ENCODE results near the gene RPS6KA4. TPM values are rescaled to one million over a fixed set of nuclear protein-coding genes. Genes with fewer than 3 reads are reported as not detected.
A peak's percentile ranks its signal among the peaks of the same experiment; 100 is the strongest.

RPS6KA4 gene
- total RNA-seq, 1 experiment from 2014 or later = 67.3 TPM

GRCh38 chr11:64334764-64335735 lies 23.9 kb upstream of the RPS6KA4 start:
- Histone ChIP-seq H3K4me2 (ENCODE audit: low read length) (peak overlapping the region; percentile 67), H3K27me3 (ENCODE audit: insufficient read depth, low read length) (no peaks in the 10 kb centered on the region), H3K36me3 (ENCODE audit: control insufficient read depth in 1 of 2, insufficient read depth in 2 of 2, low read length in 2 of 2) (no peaks in the 10 kb centered on the region), H4K20me1 (ENCODE audit: insufficient read depth) (no peaks in the 10 kb centered on the region), H3K9me2 (ENCODE audit: insufficient read depth) (no peaks in the 10 kb centered on the region), H3K9ac (ENCODE audit: low read length) (peak overlapping the region; percentile 14; the same call in 1 of the 2 replicates), H3K4me1 (ENCODE audit: control insufficient read depth in 1 of 2, insufficient read depth in 2 of 2, low read length in 2 of 2) (peaks cover 29 to 46% of the 10 kb centered on the region in 2 experiments), H3K4me3 (replicated peaks in 1 of 2; ENCODE audit: low read depth in 1 of 2, low read length in 2 of 2) (no peak overlapping the region), H3K9me3 (ENCODE audit: control insufficient read depth in 1 of 2, insufficient read depth in 1 of 2, low read depth in 1 of 2, low read length in 2 of 2) (no peaks in the 10 kb centered on the region), H3K27ac (ENCODE audit: low read depth, low read length) (peak overlapping the region; percentile 15), H2AFZ (ENCODE audit: low read depth, low read length, poor library complexity, severe bottlenecking) (no peak overlapping the region), H3K79me2 (ENCODE audit: insufficient read depth, low read length) (no peaks in the 10 kb centered on the region)
- RAD21 ChIA-PET (ENCODE audit: low non-redundant PET in 1 of 2, low total read pairs in 2 of 2, uncharacterized antibody in 2 of 2, unreplicated experiment in 2 of 2) = interaction anchor here (0.8 to 1.6 kb wide), 3 partner anchors 17 to 31 kb away, joined by 3 to 4 read pairs (median 3); partner anchors contain the start of gene PRDX5 (in 1 of the 2)
- intact Hi-C loops (cut with micrococcal nuclease) = no loop called here
- CTCF ChIA-PET = interaction anchor here (0.9 to 2.2 kb wide), 4 partner anchors 12 to 31 kb away, joined by 5 to 20 read pairs (median 7); partner anchors contain the start of genes PRDX5 and TRMT112
- ATAC-seq (peak; percentile 88), DNase-seq (ENCODE audit: low read depth, low spot score) (peak; percentile 96)
- BruUV-seq (replicated peaks) = no TSS peak
- POLR2A ChIA-PET = interaction anchor here (0.9 to 5.9 kb wide), 2 partner anchors 18 to 22 kb away, joined by 3 to 77 read pairs; partner anchors contain the start of genes PRDX5 and TRMT112
- no peak for TF ChIP-seq EZH2phosphoT487 (IDR thresholded peaks at IDR 0.05; ENCODE audit: borderline replicate concordance)
- no peak for TF ChIP-seq POLR2A (IDR thresholded peaks at IDR 0.05; ENCODE audit: borderline replicate concordance, extremely low read depth, insufficient read depth, insufficient read length)
- TF ChIP-seq SP1 (IDR thresholded peaks at IDR 0.05; ENCODE audit: low read depth) = no peak
- no peak for TF ChIP-seq MAX (IDR thresholded peaks at IDR 0.05)
- TF ChIP-seq POLR2AphosphoS5 (IDR thresholded peaks at IDR 0.05; ENCODE audit: low read depth, low read length) = peak; percentile 72; the same call in 1 of the 2 replicates
- no peak for TF ChIP-seq CBX3 (IDR thresholded peaks at IDR 0.05; ENCODE audit: low read depth)
- no peak for TF ChIP-seq CEBPB (IDR thresholded peaks at IDR 0.05; ENCODE audit: low read depth)
- no peak for TF ChIP-seq SIN3A (IDR thresholded peaks at IDR 0.05; ENCODE audit: low read depth)
- TF ChIP-seq REST (IDR thresholded peaks at IDR 0.05; ENCODE audit: low read depth) = no peak
- TF ChIP-seq RAD21 (IDR thresholded peaks at IDR 0.05; ENCODE audit: low read depth) = no peak
- no peak for TF ChIP-seq ELF1 (IDR thresholded peaks at IDR 0.05; ENCODE audit: borderline replicate concordance, low read depth)
- peak; percentile 78 for TF ChIP-seq ZBTB33 (IDR thresholded peaks at IDR 0.05; ENCODE audit: extremely low read depth, insufficient replicate concordance, low read length)
- TF ChIP-seq EZH2 (IDR thresholded peaks at IDR 0.05) = no peak
- peak; percentile 61 for TF ChIP-seq TCF7L2 (IDR thresholded peaks at IDR 0.05; ENCODE audit: borderline replicate concordance, extremely low read depth, insufficient read depth, insufficient read length)
- TF ChIP-seq YY1 (IDR thresholded peaks at IDR 0.05; ENCODE audit: extremely low read depth, insufficient replicate concordance, low read depth, low read length) = peak; percentile 54
- TF ChIP-seq FOSL1 (IDR thresholded peaks at IDR 0.05; ENCODE audit: low read depth) = no peak
- no peak for TF ChIP-seq ZNF274 (IDR thresholded peaks at IDR 0.05; ENCODE audit: low read depth, low read length)
- TF ChIP-seq ZFX (IDR thresholded peaks at IDR 0.05) = no peak
- TF ChIP-seq SRF (IDR thresholded peaks at IDR 0.05; ENCODE audit: low read depth) = no peak
- no peak for TF ChIP-seq ATF3 (IDR thresholded peaks at IDR 0.05)
- no peak for TF ChIP-seq JUND (IDR thresholded peaks at IDR 0.05)
- TF ChIP-seq EGR1 (IDR thresholded peaks at IDR 0.05; ENCODE audit: low read depth) = no peak

Measured in HCT116 (cell line).